H9 (cell line): ENCODE data around the gene MUC16. TPM values are rescaled to one million over a fixed set of nuclear protein-coding genes. Genes with fewer than 3 reads are reported as not detected.

ENCODE experiments used
- DNase-seq: peaks from one replicate; pipeline ENCODE4 v3.0.0-alpha.2; 2017
- H2AFZ ChIP-seq: one replicate; pipeline ENCODE4 v1.6.1; 2013; ENCODE audit warnings: mild to moderate bottlenecking, low read length, control low read depth, moderate library complexity
- H2AK5ac ChIP-seq: 2 replicates; pipeline ENCODE4 v1.6.1; 2013; ENCODE audit warnings: low read length, control low read depth, mixed read lengths; ENCODE audit not compliant: insufficient read length
- H2BK120ac ChIP-seq: one replicate; pipeline ENCODE4 v1.6.1; 2013; ENCODE audit warnings: low read depth, mild to moderate bottlenecking, low read length, control low read depth, inconsistent platforms; ENCODE audit not compliant: poor library complexity, severe bottlenecking
- H2BK12ac ChIP-seq: 2 replicates; pipeline ENCODE4 v1.6.1; 2013; ENCODE audit warnings: low read length, control low read depth, mixed read lengths, low read depth; ENCODE audit not compliant: insufficient read length
- H2BK15ac ChIP-seq: 2 replicates; pipeline ENCODE4 v1.6.1; 2013; ENCODE audit warnings: low read depth, low read length, control low read depth
- H2BK20ac ChIP-seq: one replicate; pipeline ENCODE4 v1.6.1; 2013; ENCODE audit warnings: low read depth, mild to moderate bottlenecking, low read length, control low read depth, inconsistent platforms; ENCODE audit not compliant: poor library complexity, severe bottlenecking
- H2BK5ac ChIP-seq: 2 replicates; pipeline ENCODE4 v1.6.1; 2013; ENCODE audit warnings: low read length, control low read depth, mixed read lengths; ENCODE audit not compliant: insufficient read length
- H3K14ac ChIP-seq: 2 replicates; pipeline ENCODE4 v1.6.1; 2013; ENCODE audit warnings: low read length, control low read depth; ENCODE audit not compliant: insufficient read depth
- H3K18ac ChIP-seq: 2 replicates; pipeline ENCODE4 v1.6.1; 2013; ENCODE audit warnings: low read depth, mild to moderate bottlenecking, mixed read lengths, low read length, control low read depth; ENCODE audit not compliant: insufficient read length
- H3K23ac ChIP-seq: 2 replicates; pipeline ENCODE4 v1.6.1; 2013; ENCODE audit warnings: low read length, control low read depth, mixed read lengths, low read depth; ENCODE audit not compliant: insufficient read length
- H3K23me2 ChIP-seq: 2 replicates; pipeline ENCODE4 v1.6.1; 2013; ENCODE audit warnings: low read depth, mild to moderate bottlenecking, mixed read lengths, low read length, control low read depth; ENCODE audit not compliant: insufficient read length, poor library complexity, severe bottlenecking
- H3K27ac ChIP-seq: 2 replicates; pipeline ENCODE4 v1.5.1; 2013; ENCODE audit warnings: low read length, control low read depth, mixed read lengths, low read depth; ENCODE audit not compliant: insufficient read length
- H3K27me3 ChIP-seq: 2 replicates; pipeline ENCODE4 v1.6.1; 2013; ENCODE audit warnings: low read length, control low read depth, inconsistent platforms; ENCODE audit not compliant: insufficient read depth
- H3K4ac ChIP-seq: 2 replicates; pipeline ENCODE4 v1.6.1; 2013; ENCODE audit warnings: low read depth, mild to moderate bottlenecking, control low read depth, inconsistent platforms, low read length, moderate library complexity
- H3K4me1 ChIP-seq: 2 replicates; pipeline ENCODE4 v1.6.1; 2013; ENCODE audit warnings: low read length, control low read depth, inconsistent platforms; ENCODE audit not compliant: insufficient read depth
- H3K4me2 ChIP-seq: 2 replicates; pipeline ENCODE4 v1.6.1; 2013; ENCODE audit warnings: low read length, control low read depth, mixed read lengths; ENCODE audit not compliant: insufficient read length, insufficient read depth
- H3K56ac ChIP-seq: 2 replicates; pipeline ENCODE4 v1.6.1; 2013; ENCODE audit warnings: low read depth, mild to moderate bottlenecking, mixed read lengths, low read length, control low read depth; ENCODE audit not compliant: insufficient read length
- H3K79me1 ChIP-seq: 2 replicates; pipeline ENCODE4 v1.6.1; 2013; ENCODE audit warnings: low read depth, mild to moderate bottlenecking, moderate library complexity, low read length, control low read depth, inconsistent platforms; ENCODE audit not compliant: insufficient read depth, poor library complexity, severe bottlenecking
- H3K79me2 ChIP-seq: 2 replicates; pipeline ENCODE4 v1.6.1; 2013; ENCODE audit warnings: low read length, control low read depth, inconsistent platforms; ENCODE audit not compliant: insufficient read depth
- H3K9ac ChIP-seq: 2 replicates; pipeline ENCODE4 v1.6.1; 2013; ENCODE audit warnings: low read length, control low read depth, mixed read lengths; ENCODE audit not compliant: insufficient read length; ENCODE audit errors: extremely low read depth
- H3K9me3 ChIP-seq: one replicate; pipeline ENCODE4 v1.6.1; 2013; ENCODE audit warnings: low read depth, low read length, inconsistent platforms; ENCODE audit not compliant: control insufficient read depth
- H3T11ph ChIP-seq: one replicate; pipeline ENCODE4 v1.6.1; 2013; ENCODE audit warnings: mild to moderate bottlenecking, low read length, control low read depth, inconsistent platforms
- H4K20me1 ChIP-seq: one replicate; pipeline ENCODE4 v1.6.1; 2013; ENCODE audit not compliant: control insufficient read depth, insufficient read length, insufficient read depth
- H4K5ac ChIP-seq: 2 replicates; pipeline ENCODE4 v1.6.1; 2013; ENCODE audit warnings: low read depth, mild to moderate bottlenecking, mixed read lengths, low read length, control low read depth; ENCODE audit not compliant: insufficient read length
- H4K8ac ChIP-seq: replicated peaks from 2 replicates; pipeline ENCODE4 v1.6.1; 2013; ENCODE audit warnings: low read length, control low read depth, mixed read lengths, low read depth; ENCODE audit not compliant: insufficient read length
- H4K91ac ChIP-seq: 2 replicates; pipeline ENCODE4 v1.6.1; 2013; ENCODE audit warnings: low read depth, mild to moderate bottlenecking, moderate library complexity, mixed read lengths, low read length, control low read depth; ENCODE audit not compliant: insufficient read length
- H3K27ac Mint-ChIP-seq, 3 experiments: 2 replicates in 2 of 3; 3 replicates in 1 of 3; pipeline ENCODE4 v1.8.0; 2020 to 2021; ENCODE audit warnings: mixed read lengths in 3 of 3, mild to moderate bottlenecking in 1 of 3, moderate library complexity in 1 of 3
- H3K27me3 Mint-ChIP-seq: 2 replicates; pipeline ENCODE4 v1.8.0; 2021; ENCODE audit warnings: low read depth, mild to moderate bottlenecking, moderate library complexity, mixed read lengths
- H3K36me3 Mint-ChIP-seq, 3 experiments: 2 replicates in 2 of 3; 3 replicates in 1 of 3; pipeline ENCODE4 v1.8.0; 2020 to 2021; ENCODE audit warnings: low read depth in 3 of 3, mixed read lengths in 3 of 3; ENCODE audit not compliant: insufficient read depth in 1 of 3
- H3K4me1 Mint-ChIP-seq, 2 experiments: 2 replicates each; pipeline ENCODE4 v1.8.0; 2020; ENCODE audit warnings: mixed read lengths in 2 of 2
- H3K4me3 Mint-ChIP-seq, 2 experiments: 2 replicates in 1 of 2; 3 replicates in 1 of 2; pipeline ENCODE4 v1.8.0; 2020 to 2021; ENCODE audit warnings: mild to moderate bottlenecking in 2 of 2, mixed read lengths in 2 of 2, moderate library complexity in 1 of 2
- H3K9me3 Mint-ChIP-seq, 2 experiments: 2 replicates in 1 of 2; 3 replicates in 1 of 2; pipeline ENCODE4 v1.8.0; 2020; ENCODE audit warnings: mild to moderate bottlenecking in 2 of 2, mixed read lengths in 2 of 2, moderate library complexity in 1 of 2
- WGBS: extraction: QIAGEN DNeasy Blood & Tissue Kit; methylation state at CpG from one replicate; pipeline ENCODE4 v1.1.7; 2013; ENCODE audit warnings: missing lambda C conversion rate, low lambda C conversion rate, mixed read lengths; ENCODE audit not compliant: insufficient read length; ENCODE audit errors: extremely low coverage; 5-methylcytosine and 5-hydroxymethylcytosine counted together
- total RNA-seq: library from RNA; stranded (reverse); gene quantifications from 2 replicates; pipeline ENCODE4 v1.2.1, GENCODE V29; 2021
- TF ChIP-seq, protein P1 (sequence below): fragments of 200-600 bp; sonication (generic); conservative IDR thresholded peaks from 3 replicates; pipeline ENCODE4 v1.8.0; 2021; ENCODE audit warnings: antibody characterized with exemption, mild to moderate bottlenecking

The MUC16 gene
- total RNA-seq, 1 experiment from 2014 or later = 0.22 TPM

- Histone ChIP-seq H3K27ac (no peak overlapping the region), H3K18ac (no peak overlapping the region), H2BK12ac (no peak overlapping the region), H3K9ac (no peak overlapping the region), H2AFZ (no peak overlapping the region), H2BK15ac (no peak overlapping the region), H2BK5ac (no peak overlapping the region), H3K79me2 (no peaks in the 10 kb centered on the region), H3K4ac (no peak overlapping the region), H4K20me1 (no peaks in the 10 kb centered on the region), H3K9me3 (no peaks in the 10 kb centered on the region), H3K56ac (no peak overlapping the region), H3K23me2 (no peaks in the 10 kb centered on the region), H3K79me1 (no peaks in the 10 kb centered on the region), H3K4me2 (no peak overlapping the region), H3K14ac (no peak overlapping the region), H2BK20ac (no peak overlapping the region), H3K4me1 (no peaks in the 10 kb centered on the region; the same call in 1 of the 2 replicates), H4K5ac (no peak overlapping the region), H3K23ac (no peak overlapping the region), H4K91ac (no peak overlapping the region), H2BK120ac (no peak overlapping the region), H3T11ph (no peak overlapping the region), H3K27me3 (no peaks in the 10 kb centered on the region), H2AK5ac (no peak overlapping the region), H4K8ac (no peak overlapping the region)
- peaks cover 0 to 5% (median 0%) of the 10 kb centered on the region in 3 experiments; a peak in 2 of 7 replicates for H3K36me3 Mint-ChIP-seq
- TF ChIP-seq, protein P1, sequence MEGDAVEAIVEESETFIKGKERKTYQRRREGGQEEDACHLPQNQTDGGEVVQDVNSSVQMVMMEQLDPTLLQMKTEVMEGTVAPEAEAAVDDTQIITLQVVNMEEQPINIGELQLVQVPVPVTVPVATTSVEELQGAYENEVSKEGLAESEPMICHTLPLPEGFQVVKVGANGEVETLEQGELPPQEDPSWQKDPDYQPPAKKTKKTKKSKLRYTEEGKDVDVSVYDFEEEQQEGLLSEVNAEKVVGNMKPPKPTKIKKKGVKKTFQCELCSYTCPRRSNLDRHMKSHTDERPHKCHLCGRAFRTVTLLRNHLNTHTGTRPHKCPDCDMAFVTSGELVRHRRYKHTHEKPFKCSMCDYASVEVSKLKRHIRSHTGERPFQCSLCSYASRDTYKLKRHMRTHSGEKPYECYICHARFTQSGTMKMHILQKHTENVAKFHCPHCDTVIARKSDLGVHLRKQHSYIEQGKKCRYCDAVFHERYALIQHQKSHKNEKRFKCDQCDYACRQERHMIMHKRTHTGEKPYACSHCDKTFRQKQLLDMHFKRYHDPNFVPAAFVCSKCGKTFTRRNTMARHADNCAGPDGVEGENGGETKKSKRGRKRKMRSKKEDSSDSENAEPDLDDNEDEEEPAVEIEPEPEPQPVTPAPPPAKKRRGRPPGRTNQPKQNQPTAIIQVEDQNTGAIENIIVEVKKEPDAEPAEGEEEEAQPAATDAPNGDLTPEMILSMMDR = no peak
- no CpG with 5 or more reads among the region's 4 CpGs for WGBS
- DNase-seq = no peak
- H3K4me1 Mint-ChIP-seq = peaks cover 22 to 35% of the 10 kb centered on the region in 2 experiments
- H3K27me3 Mint-ChIP-seq = no peaks in the 10 kb centered on the region
- H3K27ac Mint-ChIP-seq = peak overlapping the region in 1 of 3 experiments; percentile 88; a peak in 1 of 7 replicates
- H3K9me3 Mint-ChIP-seq = peaks cover 0 to 2% of the 10 kb centered on the region in 2 experiments; a peak in 3 of 5 replicates
- H3K4me3 Mint-ChIP-seq = no peak overlapping the region
Observed at GRCh38 chr19:9052894-9053293, 42.7 kb upstream of the MUC16 start.
